Measurements from ENCODE around the gene UCP1. TPM values are rescaled to one million over a fixed set of nuclear protein-coding genes. Genes with fewer than 3 reads are reported as not detected.
A peak's percentile ranks its signal among the peaks of the same experiment; 100 is the strongest.

The UCP1 gene
- total RNA-seq, 4 donors from 2014 or later, result not detected

GRCh38 chr4:140609548-140610425, 41.0 kb upstream of the UCP1 start:
- Histone ChIP-seq H3K36me3 (no peaks in the 10 kb centered on the region), H3K4me1 (no peaks in the 10 kb centered on the region), H3K4me3 (no peak overlapping the region)

GRCh38 chr4:140607852-140608251, 39.1 kb upstream of the UCP1 start:
- WGBS, result 82% methylated on average over 4 of the region's 4 CpGs
- Histone ChIP-seq H3K27me3 (no peaks in the 10 kb centered on the region), H3K36me3 (no peaks in the 10 kb centered on the region), H3K4me1 (no peaks in the 10 kb centered on the region), H3K9me3 (no peaks in the 10 kb centered on the region), H3K27ac (no peak overlapping the region), H3K4me3 (no peak overlapping the region)
- TF ChIP-seq, protein P1, sequence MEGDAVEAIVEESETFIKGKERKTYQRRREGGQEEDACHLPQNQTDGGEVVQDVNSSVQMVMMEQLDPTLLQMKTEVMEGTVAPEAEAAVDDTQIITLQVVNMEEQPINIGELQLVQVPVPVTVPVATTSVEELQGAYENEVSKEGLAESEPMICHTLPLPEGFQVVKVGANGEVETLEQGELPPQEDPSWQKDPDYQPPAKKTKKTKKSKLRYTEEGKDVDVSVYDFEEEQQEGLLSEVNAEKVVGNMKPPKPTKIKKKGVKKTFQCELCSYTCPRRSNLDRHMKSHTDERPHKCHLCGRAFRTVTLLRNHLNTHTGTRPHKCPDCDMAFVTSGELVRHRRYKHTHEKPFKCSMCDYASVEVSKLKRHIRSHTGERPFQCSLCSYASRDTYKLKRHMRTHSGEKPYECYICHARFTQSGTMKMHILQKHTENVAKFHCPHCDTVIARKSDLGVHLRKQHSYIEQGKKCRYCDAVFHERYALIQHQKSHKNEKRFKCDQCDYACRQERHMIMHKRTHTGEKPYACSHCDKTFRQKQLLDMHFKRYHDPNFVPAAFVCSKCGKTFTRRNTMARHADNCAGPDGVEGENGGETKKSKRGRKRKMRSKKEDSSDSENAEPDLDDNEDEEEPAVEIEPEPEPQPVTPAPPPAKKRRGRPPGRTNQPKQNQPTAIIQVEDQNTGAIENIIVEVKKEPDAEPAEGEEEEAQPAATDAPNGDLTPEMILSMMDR (IDR thresholded peaks at IDR 0.05), result no peak
- TF ChIP-seq EP300 (IDR thresholded peaks at IDR 0.05), result no peak
- TF ChIP-seq POLR2A (IDR thresholded peaks at IDR 0.05), result no peak
- no peak for TF ChIP-seq POLR2AphosphoS5 (IDR thresholded peaks at IDR 0.05)
- no peak for DNase-seq (ENCODE audit: low spot score in 2 of 2)

More at GRCh38 chr4:140609548-140610425, 41.0 kb upstream of the UCP1 start:
- no peak for DNase-seq (ENCODE audit: low spot score in 2 of 2)
- 31% methylated on average over 6 of the region's 6 CpGs for whole genome bisulfite sequencing
- Histone ChIP-seq H3K27ac (no peak overlapping the region), H3K27me3 (no peaks in the 10 kb centered on the region), H3K9me3 (no peaks in the 10 kb centered on the region)
- TF ChIP-seq, protein P1 (IDR thresholded peaks at IDR 0.05), result peak; percentile 15 to 39
- no peak for TF ChIP-seq EP300 (IDR thresholded peaks at IDR 0.05)

DNA sequence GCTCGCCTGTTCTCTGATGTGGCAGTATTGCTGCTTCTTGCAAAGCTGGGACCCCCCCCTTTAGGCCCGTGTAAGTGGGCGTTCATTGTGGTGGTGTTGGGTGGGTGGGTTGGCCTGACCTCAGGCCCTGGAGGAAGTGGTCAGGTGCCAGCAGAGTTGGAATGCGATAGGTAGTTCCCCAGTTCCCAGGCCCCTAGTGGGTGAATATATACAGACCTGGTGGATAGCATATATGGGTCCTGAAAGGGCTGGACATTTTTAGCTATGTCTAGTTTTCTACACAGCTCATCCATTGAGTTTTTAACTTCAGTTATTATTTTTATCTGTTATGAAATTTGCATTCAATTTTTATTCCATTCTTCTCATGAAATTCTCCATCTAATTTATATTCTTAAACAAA, 35.8 kb upstream of the UCP1 start:
- TF ChIP-seq POLR2AphosphoS5 (IDR thresholded peaks at IDR 0.05) (no peak), POLR2A (IDR thresholded peaks at IDR 0.05) (no peak), EP300 (IDR thresholded peaks at IDR 0.05) (no peak)
- TF ChIP-seq, protein P1 (IDR thresholded peaks at IDR 0.05), result no peak
- Histone ChIP-seq H3K36me3 (no peaks in the 10 kb centered on the region), H3K27ac (no peak overlapping the region), H3K27me3 (no peaks in the 10 kb centered on the region), H3K9me3 (no peaks in the 10 kb centered on the region), H3K4me3 (no peak overlapping the region), H3K4me1 (no peaks in the 10 kb centered on the region)
- no peak for DNase-seq (ENCODE audit: low spot score in 2 of 2)
- WGBS, result 82% methylated on average over 4 of the region's 4 CpGs

GRCh38 chr4:140603286-140603685, 34.5 kb upstream of the UCP1 start:
- no peaks in the 10 kb centered on the region for H3K9me3 ChIP-seq
- TF ChIP-seq, protein P1 (IDR thresholded peaks at IDR 0.05), result no peak
- TF ChIP-seq POLR2A (IDR thresholded peaks at IDR 0.05) (no peak), POLR2AphosphoS5 (IDR thresholded peaks at IDR 0.05) (no peak), EP300 (IDR thresholded peaks at IDR 0.05) (no peak)
- no peaks in the 10 kb centered on the region for H3K36me3 ChIP-seq
- no peaks in the 10 kb centered on the region for H3K4me1 ChIP-seq
- DNase-seq (ENCODE audit: low spot score in 2 of 2), result no peak
- no peak overlapping the region for H3K4me3 ChIP-seq
- 67% methylated on average over 2 of the region's 2 CpGs for WGBS
- H3K27ac ChIP-seq, result no peak overlapping the region
- H3K27me3 ChIP-seq, result no peaks in the 10 kb centered on the region

- Histone ChIP-seq H3K9me3 (no peaks in the 10 kb centered on the region), H3K27me3 (no peaks in the 10 kb centered on the region), H3K4me3 (no peak overlapping the region), H3K4me1 (no peaks in the 10 kb centered on the region), H3K36me3 (no peaks in the 10 kb centered on the region), H3K27ac (no peak overlapping the region)
- TF ChIP-seq POLR2AphosphoS5 (IDR thresholded peaks at IDR 0.05), result no peak
- TF ChIP-seq EP300 (IDR thresholded peaks at IDR 0.05), result no peak
- no peak for TF ChIP-seq POLR2A (IDR thresholded peaks at IDR 0.05)
- TF ChIP-seq, protein P1 (IDR thresholded peaks at IDR 0.05), result no peak
- no peak for DNase-seq (ENCODE audit: low spot score in 2 of 2)
- WGBS, result 95% methylated on average over 2 of the region's 2 CpGs
These were observed 34.0 kb upstream of the UCP1 start for GRCh38 chr4:140602714-140603113.
